ENCODE results near the gene ARHGAP44.
"Not testable (repeated sequence)": the region's sequence is repeated elsewhere in the genome, so short reads cannot be mapped to it uniquely, and the experiment has no call there.

The ARHGAP44 gene

DNA sequence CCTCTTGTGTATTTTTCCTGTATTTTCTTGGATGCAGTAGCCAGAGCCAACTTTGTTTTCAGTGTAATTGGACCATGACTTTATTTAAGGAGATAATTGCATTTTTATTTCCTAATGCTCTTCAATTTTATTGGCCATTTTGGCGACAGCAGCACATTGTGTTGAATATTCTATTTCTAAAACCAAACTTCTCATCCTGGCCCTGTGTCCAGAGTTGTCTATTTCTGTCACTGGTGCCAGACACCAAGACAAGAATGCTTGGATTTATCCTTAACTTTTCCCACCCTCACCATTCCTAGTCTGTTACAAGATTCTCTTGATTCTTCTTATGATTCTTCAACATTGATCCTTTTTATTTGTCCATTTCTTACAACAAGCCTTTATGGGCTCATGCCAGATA lies 37.1 kb downstream of the ARHGAP44 start:
- no peak for DNase-seq

DNA sequence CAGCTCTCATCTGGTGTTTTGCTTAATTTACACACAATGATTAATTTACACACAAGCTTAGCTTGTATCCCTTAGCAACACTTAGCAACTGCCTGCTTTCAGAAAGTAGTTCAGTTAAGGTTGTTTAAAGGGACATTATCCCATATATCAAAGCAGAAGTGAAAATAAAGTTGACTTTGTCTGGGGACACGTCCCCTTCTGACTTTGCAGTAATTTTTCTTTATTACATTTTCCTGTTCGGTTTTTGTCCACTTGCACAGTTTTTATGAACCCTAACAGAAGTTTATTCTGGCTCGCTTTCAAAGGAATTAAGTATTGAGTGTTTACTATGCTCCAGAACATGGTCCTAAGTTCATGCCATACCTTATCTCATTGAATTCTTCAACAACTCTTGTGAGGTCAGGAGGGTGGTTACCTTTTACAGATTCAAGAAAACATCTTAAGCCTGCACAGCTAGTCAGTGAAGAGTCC lies 41.5 kb downstream of the ARHGAP44 start:
- DNase-seq, result no peak

DNA sequence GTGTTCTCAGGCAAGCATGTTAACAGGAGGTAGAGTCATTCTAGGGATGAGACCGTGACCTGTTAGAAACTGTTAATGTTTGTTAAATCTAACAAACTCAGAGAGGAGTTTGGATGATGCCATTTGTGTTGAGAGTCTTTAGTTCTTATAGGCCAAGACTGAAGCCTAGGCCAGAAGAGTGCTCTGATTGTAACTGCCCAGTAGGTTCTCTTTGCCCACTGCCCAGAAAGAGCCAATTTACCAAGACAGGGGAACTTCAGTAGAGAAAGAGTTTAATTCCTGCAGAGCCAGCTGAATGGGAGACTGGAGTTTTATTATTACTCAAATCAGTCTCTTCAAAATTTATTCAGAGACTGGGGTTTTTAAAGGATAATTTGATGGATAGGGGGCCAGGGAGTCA lies 42.5 kb downstream of the ARHGAP44 start:
- no peak for DNase-seq

DNA sequence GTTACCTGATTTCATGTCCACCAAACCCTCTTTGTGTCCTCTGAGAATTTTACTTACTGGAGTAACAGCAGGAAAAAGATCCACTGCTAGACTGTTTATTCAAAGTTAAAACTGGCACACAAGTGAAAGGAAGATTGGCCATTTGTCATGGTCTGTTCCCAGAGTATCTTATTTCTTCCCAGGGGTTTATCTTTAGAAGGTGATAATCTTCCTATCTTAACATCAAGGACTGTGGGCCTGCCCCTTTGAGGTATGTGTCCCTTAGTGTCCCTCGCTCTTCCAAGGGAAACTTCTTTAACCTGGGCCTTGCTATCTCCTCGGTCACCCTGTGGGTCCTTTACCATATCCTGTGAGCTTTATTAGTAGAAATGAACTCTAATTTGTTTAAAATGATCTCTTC lies 49.7 kb downstream of the ARHGAP44 start:
- no peak for DNase-seq

DNA sequence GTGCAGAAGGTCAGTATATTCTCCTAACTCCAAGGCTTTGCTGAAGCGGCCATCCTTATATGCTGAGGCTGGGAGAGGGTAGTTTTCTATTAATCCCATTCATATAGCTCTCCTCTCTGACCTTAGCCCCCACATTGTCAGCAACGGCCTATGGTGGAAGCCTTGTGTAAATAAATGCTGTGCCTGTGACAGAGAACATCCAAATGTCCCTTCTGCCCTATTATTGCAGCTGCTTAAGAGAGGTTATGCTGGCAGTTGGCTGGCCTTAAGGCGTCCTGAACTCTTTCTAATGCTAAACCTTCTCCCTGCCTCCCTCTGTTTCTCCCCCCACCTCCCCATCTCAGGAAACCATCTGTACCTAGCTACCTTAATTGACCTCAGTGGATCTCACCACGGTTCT lies 53.6 kb downstream of the ARHGAP44 start:
- DNase-seq, result no peak

DNA sequence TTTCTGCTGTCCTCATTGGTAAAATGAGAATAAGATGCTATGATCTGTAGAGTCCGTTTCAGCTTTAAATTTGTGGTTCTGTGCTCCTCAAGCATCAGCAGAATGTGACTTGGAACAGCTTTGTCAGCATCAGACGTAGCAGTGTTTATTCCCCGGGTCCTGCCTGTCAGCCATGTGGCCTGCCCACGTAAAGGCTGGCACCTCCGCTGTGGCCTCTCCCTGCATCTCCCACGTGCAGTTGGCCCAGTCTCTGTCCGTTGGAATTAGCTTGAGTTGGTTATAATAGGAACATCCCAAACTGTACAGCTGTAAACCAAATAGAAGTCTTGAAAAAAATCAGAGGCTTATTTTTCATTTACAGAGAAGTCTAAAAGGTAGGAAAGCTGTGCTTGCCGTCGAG lies 61.7 kb downstream of the ARHGAP44 start:
- no peak for DNase-seq

DNA sequence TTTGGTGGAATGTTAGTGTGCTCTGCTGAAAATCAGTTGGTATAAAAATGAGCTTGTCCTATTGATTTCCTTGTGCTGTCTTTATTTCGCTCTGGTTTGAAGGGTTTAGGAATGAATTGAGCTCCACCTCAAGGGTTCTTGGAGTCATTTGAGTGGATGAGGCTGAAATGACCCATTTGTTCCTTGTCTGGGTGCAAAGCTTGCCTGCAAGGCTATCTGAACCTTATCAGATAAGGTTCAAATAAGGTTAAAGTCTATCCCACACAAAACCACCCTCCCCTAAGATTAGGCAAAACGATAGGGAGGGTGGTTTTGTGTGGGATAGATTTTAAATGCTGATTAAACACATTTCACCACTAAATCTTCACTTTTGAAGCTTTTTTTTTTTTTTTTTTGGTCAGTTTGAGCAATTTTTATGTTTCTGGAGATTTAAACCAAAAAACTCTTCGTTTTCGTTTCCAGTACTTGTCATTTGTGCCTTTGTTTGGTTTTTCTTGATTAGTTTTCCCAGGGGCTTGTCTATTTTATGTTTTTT lies 62.7 kb downstream of the ARHGAP44 start:
- no peak for DNase-seq

DNA sequence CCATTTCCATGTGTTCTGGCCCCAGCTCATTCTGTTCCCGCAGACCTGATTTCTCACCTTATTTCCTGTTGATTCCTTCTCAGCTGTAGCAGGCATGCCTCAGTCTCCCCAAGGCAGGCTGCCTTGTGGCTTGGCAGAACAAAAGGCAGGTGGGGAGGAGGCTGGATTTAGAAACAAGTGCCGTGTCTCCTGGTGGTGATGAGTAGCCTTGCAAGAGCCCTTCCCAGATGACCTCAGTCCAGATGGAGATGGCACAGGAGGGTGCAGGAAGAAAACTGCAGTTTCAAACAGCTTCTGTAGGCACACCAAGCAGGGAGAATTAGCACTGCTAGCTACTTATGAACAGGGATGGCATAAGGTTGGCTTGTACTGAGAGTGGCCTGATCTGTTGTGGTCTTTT lies 64.6 kb downstream of the ARHGAP44 start:
- DNase-seq, result no peak

DNA sequence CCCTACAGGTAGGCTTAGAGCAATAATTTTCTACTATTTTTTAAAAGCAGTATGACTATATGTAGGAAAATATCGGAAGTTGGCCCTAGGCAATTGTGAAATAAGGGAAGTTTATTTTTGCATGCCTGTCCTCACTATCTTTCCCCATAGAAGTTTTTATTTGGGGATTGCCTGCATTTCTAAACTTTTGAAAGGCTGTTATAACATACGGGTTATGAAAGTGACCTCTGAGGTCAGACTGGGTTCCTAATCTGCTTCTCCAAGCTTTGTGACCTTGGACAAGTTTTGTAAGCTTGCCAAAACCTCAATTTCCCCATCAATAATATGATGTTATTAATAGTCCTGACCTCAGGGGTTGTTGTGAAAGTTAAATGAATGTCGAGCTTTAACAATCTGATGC lies 67.1 kb downstream of the ARHGAP44 start:
- no peak for DNase-seq

DNA sequence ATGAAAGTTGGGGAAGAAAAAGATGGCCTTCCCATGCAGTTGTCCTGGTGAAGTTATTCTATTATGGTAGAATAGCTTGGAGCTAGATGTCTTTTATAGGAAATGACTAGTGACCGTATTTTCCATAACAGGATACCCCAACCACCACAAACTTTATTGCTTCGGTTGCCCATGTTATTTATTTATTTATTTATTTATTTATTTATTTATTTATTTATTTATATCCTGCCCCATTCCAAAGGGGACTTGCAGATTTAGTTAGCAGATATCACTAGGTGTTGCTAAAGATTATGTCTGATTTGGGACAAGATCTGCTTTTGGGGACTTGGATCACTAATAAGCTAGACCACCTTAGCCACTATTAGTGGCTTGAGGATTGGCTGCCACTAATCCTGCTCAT lies 68.3 kb downstream of the ARHGAP44 start:
- DNase-seq, result no peak

DNA sequence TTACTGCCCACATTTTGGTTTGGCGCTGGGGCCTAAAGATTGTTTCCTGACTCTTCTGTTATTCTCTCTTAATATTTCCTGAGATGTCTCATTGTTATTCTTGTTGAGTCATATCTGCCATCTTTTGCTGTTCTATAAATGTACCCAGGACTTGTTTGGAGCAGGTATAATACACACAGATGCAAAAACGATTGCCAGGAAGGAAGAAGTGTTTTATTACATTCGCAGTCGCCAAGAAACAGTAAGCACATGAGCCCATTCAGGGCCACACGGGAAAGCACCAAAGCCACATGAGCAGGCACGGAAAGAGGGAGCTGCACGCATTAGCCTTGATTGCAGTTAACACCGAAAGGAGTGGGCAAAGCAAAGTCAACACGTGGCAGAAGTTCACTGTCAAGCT lies 70.2 kb downstream of the ARHGAP44 start:
- no peak for DNase-seq

DNA sequence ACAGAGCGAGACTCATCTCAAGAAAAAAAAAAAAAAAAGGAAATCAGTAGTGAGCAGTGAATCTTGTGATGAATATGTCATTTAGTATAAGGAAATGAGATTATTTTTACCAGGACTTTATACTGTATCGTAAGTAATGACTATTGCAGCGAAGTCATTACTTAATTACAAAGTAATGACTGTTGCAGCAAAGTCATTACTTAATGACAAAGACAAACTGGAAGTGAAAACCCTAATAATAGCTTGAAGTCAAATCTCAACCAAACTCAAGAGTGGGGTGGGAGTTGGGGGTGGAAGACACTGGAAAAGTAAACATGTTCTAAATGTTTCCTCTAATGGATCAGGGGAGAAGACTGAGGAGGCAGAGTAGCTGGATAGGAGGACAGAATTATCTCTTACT lies 76.5 kb downstream of the ARHGAP44 start:
- DNase-seq, result no peak

DNA sequence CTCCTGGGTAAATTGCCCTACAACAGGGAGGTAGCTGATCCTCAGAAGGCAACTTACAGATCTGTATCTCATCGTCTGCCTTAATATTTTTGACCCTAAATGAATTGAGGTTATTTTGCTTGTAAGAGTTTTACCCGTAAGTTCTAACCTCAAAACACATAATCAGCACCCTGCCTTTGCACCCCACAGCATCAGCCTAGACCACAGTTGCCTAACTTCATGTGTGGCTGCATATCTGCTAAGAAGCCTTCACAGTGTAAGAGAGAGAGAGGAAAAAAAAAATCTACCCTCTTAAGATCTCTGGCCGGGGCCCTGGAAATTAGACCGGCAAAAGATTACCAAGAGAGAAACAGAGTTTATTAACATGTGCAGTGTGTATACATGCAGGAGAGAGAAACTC lies 76.9 kb downstream of the ARHGAP44 start:
- DNase-seq, result no peak

DNA sequence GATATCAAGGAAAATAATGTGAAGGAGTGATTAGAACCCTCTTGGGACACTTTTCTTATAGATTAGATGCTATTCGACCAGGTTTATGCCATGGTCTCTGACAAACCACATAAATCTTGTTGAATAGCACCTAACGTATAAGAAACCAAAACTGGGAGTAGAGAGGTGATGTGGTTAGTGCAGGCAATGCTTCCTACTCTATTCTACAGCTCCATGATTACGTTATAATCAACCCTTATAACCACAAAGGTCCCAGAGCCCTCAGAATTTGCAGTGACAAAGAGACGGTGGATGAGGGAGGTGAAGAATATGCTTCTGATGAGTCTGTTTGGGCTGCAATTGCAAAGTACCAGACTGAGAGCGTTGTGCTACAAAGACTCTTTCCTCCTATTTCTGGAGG lies 78.4 kb downstream of the ARHGAP44 start:
- DNase-seq, result no peak

DNA sequence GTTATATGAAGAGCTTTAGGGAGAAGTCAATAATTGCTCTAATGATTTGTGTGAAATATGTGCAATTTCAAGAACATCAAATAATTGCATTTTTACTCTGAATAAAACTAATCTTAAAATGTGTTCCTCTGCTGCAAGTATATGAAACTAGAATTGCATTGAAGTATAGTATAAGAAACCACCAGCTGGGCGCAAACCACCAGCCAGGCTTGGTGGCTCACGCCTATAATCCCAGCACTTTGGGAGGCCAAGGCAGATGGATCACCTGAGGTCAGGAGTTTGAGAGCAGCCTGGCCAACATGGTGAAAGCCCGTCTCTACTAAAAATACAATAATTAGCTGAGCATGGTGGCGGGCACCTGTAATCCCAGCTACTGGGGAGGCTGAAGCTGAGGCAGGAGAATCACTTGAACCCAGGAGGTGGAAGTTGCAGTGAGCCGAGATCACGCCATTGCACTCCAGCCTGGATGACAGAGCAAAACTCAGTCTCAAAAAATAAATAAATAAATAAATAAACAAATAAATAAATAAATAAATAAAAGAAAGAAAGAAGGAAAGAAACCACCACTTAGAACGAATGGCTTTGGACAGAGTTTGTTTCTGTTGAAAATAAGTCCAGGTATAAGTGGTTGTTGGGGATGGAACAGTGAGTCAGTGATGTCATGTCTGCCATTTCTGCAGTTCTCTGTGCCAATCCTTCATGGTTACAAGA lies 84.3 kb downstream of the ARHGAP44 start:
- DNase-seq, result not testable (repeated sequence)

DNA sequence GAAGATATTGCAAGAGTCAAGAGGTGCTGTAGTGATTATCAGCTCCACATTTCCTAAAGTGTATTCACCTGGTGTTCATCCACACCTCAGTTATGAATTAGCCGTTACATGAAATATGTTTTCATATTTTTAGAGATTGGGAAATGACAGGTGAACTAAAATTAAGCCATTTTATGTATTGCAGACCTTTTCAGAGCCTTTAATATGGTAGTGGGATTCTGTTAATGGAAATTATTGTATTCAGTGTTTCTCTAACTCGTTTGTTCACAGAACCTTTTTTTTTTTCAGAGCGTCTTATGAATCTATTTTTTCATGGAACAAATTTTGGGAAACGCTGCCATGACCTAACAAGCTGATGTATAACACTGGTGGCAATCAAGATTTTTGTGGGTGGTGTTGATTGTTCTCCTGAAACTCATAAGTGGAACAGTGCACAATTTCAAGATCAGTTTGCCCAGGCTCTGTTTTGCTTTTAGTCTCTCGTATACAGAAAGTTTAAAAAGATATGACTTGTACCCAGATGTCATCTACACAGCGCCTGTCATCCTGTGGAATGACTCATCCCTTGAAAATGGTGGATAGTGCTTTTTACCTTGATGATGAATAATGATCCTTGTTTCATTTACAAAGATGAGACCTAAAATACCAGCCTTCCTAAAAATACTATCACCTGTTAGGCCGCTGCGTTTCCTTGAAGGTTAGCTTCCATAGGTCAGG lies 88.8 kb downstream of the ARHGAP44 start:
- no peak for DNase-seq

DNA sequence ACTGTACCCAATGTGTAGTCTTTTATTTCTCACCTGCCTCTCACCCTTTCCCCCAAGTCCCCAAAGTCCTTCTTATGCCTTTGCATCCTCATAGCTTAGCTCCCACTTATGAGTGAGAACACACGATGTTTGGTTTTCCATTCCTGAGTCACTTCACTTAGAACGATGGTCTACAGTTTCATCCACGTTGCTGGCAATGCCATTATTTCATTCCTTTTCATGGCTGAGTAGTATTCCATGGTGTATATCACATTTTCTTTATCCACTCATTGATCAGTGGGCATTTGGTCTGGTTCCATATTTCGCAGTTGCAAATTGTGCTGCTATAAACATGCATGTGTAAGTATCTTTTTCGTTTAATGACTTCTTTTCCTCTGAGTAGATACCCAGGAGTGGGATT lies 89.8 kb downstream of the ARHGAP44 start:
- not testable (repeated sequence) for DNase-seq

DNA sequence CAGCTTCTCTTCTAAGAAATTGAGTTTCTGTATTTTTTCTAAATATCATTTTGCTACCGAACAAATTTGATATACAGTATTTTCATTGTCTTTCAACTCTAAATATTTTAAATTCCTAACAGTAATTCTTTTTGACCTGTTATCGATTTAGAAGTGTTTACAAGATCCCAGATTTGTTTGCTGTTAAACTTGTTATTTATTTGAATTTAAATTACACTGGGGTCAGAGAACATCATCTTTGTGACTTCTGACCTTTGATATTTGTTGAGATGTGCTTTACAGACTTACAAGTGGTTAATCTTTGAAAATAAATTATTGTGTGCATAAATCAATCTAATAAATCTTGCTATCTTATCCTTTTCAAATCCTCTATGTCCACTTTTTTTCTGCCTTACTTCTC lies 94.2 kb downstream of the ARHGAP44 start:
- DNase-seq, result no peak

DNA sequence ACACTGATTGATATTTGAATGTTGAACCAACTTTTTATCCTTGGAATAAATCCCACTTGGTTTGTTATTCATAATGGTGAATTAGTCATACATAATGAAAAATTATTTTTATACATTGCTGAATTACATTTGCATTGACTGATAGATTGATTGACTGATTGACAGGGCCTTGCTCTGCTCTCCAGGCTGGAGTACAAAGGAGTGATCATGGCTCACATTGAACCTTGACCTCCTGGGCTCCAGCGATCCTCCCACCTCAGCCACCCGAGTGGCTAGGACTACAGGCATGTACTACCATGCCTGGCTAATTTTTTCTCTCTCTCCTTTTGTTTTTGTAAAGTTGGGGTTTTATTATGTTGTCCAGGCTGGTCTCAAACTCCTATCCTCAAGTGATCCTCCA lies 97.8 kb downstream of the ARHGAP44 start:
- DNase-seq, result no peak

DNA sequence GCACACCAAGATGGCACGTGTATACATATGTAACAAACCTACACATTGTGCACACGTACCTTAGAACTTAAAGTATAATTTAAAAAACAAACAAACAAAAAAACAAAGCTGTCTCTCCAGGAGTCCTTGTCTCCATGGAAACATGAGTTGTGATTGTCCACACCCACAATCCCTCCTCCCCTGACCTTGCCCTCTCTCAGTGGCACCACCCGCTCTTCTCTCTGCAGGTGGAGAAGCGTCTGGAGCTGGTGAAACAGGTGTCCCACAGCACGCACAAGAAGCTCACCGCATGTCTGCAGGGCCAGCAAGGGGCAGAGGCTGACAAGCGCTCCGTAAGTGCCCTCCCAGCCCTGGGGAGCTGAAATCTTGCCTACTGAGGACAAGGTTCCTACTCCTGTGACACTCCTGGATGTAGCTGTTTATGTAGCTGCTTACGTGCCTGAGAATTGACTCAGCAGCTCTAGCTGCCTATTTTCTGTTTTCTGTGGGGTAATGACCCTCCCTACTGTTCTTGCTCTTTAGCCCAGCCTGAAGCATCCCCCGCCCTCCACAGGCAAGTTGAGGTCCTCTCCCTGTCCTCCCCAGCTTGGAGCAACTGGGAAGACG lies 107.0 kb downstream of the ARHGAP44 start:
- DNase-seq, result no peak

DNA sequence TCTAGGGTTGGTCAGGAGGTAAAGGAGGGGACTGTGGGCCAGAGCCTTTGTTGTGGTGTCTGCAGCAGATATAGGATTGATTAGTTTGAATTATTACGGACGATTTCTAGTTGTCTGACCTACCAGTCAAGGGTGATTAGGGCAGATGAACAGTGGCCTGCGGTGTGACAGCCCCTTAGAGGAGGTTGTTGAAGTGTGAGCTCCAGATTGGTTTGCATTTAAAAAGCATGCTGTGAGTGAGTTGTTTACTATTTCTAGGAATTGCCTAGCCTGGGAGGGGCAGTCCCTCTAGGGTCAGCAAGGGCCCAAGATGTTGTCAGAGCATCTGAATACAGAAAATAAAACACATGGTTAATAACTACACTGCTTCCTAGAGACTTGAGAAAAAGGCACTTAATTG lies 108.8 kb downstream of the ARHGAP44 start:
- DNase-seq, result no peak

DNA sequence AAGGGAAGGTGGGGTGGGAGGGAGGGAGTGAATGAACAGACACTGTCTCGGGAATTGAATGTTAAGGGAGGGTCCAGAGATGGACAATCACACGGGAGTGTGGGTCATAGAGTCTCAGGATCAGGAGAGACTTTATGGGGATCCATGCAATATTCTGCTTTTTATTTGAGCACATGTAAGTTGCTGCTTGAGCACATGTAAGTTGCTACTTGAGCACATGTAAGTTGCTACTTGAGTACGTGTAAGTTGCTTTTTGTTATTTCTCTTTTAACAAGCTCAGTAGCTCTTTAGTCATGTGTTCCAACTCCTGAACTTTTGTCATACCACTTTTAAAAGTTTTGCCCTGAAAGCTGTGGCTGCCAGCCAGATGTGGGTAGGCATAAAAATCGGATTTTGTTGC lies 110.3 kb downstream of the ARHGAP44 start:
- no peak for DNase-seq

DNA sequence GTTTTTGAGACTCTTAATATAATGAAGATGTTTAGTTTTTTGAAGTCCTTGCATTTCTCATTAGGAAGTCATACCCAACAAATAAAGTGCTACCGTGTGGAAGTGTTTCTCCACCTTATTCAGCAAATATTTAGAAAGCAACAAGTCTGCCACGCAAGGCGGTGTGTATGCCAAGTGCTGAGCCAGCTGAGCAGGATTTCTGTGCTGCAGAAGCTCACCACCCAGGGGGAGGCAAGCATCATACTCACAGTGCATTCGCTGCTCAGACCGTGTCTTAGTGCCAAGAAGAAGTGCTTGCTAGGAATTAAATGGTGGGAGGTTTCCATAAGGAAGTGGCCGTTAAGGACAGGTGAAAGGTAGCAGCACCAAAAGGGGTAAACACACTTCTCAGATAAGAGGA lies 111.2 kb downstream of the ARHGAP44 start:
- DNase-seq, result no peak

DNA sequence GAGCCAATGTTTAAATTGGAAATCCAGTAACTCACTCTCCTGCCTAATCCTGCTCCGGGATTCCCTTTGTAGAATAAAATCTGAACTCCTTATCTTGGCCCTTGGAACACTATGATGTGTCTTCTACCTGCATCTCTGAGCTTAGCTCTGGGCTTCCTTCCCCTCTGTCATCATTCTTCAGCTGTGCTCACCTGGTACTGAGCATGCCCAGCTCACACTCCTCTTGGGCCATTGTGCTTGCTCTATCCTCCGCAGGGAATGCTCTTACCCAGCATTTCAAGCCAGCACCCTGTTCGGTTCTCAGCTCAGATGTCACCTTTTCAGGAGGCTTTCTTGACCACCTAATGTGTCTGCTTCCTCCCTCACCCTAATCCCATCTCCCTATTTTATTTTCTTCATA lies 112.7 kb downstream of the ARHGAP44 start:
- no peak for DNase-seq

All from NCI-H1092 treated with DMSO at 0.1 percent for 48 hours (cell line).